GM12891 (cell line): ENCODE data around the gene CYP4B1.

Experiments
- DNase-seq: peaks from one replicate; pipeline ENCODE4 v3.0.0; 2011; ENCODE audit warnings: low spot score; ENCODE audit not compliant: insufficient read length
- FAIRE-seq: peaks from 2 replicates; lab custom pipeline; 2011; peaks lifted over from hg19 to GRCh38; lab: Jason Lieb, UNC
- PAX5 ChIP-seq: IDR thresholded peaks from 2 replicates; pipeline ENCODE4 v1.6.1; 2011; ENCODE audit warnings: low read length, moderate library complexity, mild to moderate bottlenecking; ENCODE audit not compliant: insufficient read depth, severe bottlenecking
- POLR2A ChIP-seq: IDR thresholded peaks from 2 replicates; pipeline ENCODE4 v1.6.1; 2011; ENCODE audit warnings: low read depth, low read length, control low read depth
- POLR2AphosphoS5 ChIP-seq: IDR thresholded peaks from 2 replicates; pipeline ENCODE4 v1.6.1; 2011; ENCODE audit warnings: low read depth, low read length, control low read depth
- POU2F2 ChIP-seq: IDR thresholded peaks from 2 replicates; pipeline ENCODE4 v1.6.1; 2011; ENCODE audit warnings: low read depth, mild to moderate bottlenecking, control low read depth, low read length, moderate library complexity
- SPI1 ChIP-seq: IDR thresholded peaks from 2 replicates; pipeline ENCODE4 v1.6.1; 2011; ENCODE audit warnings: low read depth, low read length, control low read depth
- TAF1 ChIP-seq: IDR thresholded peaks from 2 replicates; pipeline ENCODE4 v1.6.1; 2011; ENCODE audit warnings: low read depth, low read length, control low read depth

The CYP4B1 gene

DNA sequence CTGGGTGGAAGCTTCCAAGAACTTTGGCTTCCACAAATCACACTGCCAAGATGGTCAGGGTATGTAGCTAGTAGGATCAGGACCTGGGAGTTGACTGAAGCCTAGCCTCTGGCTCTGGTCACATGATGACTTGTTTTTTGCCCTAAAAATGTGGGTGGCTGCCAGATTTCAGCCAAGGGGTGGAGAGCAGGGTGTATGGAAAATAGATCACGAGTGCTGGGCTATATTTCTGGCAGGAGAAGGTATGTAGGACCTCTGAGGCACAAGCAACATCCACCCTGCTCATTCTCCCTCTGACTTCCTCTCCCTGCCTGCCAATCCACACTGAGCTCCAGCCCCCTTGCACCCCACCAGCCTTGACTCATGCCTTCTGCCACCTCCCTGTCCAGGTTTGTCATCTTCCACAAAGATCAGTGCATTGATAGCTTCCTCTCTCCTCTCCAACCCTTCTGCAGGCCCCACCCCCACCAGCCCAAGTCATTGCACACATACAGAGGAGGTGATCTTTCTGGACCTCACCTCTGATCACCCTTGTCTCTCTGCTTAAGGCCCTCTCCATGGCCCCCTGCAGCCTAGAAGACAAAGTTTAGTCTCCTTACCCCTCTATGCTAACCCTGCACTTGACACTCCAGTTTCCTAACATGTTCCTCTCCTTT lies 8.3 kb upstream of the CYP4B1 start:
- DNase-seq = no peak
- TF ChIP-seq POLR2AphosphoS5 (no peak), SPI1 (no peak), PAX5 (no peak), POU2F2 (no peak), TAF1 (no peak), POLR2A (no peak)
- FAIRE-seq = no peak

DNA sequence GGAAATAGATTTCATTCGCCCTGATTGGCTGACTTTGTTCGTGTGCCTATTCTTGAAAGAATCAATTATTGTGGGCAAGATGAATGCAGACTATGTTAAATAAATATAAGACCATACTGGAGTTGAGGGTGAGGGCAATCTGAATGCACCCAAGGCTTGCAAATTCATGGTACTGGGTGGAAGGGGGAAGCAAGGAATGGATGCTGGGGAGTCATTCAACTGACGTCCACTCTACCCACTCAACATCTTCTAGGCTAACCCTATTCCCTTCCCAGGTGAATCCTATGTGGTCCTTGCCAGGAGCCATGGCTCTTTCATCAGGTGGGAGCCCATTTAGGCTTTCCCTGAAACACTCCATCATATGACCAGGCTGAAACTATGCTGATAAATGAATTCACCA lies 5.7 kb upstream of the CYP4B1 start:
- no peak for DNase-seq
- FAIRE-seq = no peak
- TF ChIP-seq TAF1 = no peak

DNA sequence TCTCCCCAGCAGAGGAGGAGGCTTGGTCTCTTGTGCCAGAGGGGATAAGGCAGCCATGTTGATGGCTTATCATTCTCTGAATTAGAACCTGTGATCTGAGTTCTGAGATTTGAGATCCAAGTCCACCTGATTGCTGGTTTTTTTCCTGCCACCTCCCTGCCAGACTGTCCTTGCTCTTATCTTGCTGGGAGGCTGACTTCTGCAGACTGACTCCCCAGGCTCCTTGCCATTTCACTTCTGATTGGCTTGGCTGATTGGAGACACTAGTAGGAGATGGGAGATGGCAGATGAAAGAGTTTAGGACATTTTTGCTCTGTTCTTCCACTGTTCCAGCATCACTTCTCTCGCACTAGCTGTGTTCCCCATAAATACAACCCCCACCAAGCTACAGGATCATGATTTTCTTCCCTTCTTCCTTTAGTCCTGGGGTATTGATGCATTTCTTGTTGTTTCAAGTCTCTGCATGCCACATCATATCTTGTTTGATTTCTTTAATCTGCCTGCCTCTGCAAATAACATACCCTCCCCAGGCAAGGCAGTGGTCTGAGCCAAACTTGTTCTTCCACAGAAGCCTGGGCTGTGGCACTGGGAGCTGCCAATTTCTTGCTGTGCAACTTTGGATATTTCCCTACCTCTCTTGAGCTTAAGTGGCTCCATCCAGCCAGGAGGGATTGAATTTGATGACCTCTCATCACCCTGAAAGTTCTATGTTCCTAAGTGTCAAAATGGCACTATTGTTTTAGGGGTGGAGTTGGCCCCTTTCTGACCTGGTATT lies 963 bp upstream of the CYP4B1 start:
- FAIRE-seq (no peak), DNase-seq (no peak)
- TF ChIP-seq TAF1 (no peak), POLR2A (no peak), POLR2AphosphoS5 (no peak), PAX5 (no peak), SPI1 (no peak), POU2F2 (no peak)

DNA sequence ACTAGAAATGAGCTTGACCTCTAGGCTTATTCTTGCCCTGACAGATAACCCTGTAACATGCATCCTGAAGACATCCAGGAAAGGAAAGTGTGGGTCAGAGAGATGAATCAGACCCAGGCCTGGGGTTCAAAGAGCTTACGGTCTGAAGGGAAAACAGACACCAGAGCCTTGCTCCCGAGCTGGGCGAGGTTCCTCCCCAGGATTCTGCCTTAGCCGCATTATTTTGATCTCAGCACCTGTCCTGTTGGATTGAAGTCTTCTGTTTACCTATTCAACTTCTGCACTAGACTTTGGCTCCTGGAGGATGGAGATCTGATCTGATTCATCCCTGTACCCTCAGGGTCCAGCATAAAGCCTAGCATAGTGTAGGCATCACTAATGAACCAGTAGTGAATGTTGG lies 1.9 kb downstream of the CYP4B1 start:
- FAIRE-seq (no peak), DNase-seq (no peak)
- TF ChIP-seq PAX5 (no peak), SPI1 (no peak), POLR2A (no peak), TAF1 (no peak), POLR2AphosphoS5 (no peak), POU2F2 (no peak)

DNA sequence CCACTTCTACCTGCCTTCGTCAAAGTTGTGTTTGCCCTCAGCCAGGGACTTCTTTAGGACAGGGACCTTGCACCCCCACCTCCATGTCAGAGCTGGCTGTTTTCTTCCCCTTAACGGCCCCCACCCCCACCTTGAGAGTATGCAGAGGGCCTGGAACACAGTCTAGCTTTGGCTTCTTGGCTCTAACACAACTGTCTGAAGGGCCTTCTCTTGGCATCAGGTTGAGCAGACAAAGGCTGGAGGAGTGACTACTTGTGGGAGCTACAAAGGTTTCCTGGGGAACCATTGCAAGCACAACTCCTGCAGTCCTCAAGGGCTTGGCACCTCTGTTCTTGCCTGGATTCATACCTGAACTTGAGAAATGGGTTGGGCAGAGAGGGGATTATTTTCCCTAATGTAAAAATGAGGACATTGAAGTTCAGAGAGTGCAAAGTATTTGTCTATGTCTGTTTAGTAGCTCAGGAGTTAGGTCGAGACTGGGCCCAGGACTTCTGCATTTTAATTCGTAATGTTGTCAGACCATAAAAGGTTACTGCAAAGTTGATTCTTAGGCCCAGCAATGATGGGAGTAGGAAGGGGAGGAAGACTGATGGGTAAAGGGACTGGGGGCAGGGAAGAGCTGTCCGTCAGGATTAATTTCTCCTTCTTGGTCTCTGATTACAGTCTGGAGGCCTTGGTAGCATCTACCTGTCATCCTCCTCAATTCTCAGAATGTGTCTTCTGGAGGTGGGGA lies 2.6 kb downstream of the CYP4B1 start:
- FAIRE-seq (no peak), DNase-seq (no peak)
- TF ChIP-seq POU2F2 (no peak), SPI1 (no peak), POLR2AphosphoS5 (no peak), POLR2A (no peak), PAX5 (no peak), TAF1 (no peak)

DNA sequence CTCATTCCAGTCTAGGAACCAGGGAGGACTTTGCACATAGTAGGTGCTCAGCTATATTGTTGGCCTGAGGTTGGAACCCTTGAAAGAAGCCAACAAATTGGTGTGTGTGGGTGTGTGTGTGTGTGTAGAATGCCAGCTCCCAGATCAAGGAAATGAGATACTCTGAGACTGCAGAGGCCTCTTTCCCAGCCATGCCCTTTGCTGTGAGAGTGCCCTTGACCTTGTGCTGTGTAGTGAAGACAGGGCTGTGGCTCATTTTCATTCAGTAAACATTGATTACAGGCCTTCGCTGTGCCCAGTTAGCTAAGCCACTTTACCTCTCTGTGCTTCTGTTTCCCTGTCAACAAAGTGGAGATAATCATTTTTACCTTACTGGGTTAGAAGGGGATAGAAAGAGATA lies 3.2 kb downstream of the CYP4B1 start:
- FAIRE-seq (no peak), DNase-seq (no peak)
- TF ChIP-seq POU2F2 (no peak), PAX5 (no peak), POLR2AphosphoS5 (no peak), POLR2A (no peak), SPI1 (no peak)

DNA sequence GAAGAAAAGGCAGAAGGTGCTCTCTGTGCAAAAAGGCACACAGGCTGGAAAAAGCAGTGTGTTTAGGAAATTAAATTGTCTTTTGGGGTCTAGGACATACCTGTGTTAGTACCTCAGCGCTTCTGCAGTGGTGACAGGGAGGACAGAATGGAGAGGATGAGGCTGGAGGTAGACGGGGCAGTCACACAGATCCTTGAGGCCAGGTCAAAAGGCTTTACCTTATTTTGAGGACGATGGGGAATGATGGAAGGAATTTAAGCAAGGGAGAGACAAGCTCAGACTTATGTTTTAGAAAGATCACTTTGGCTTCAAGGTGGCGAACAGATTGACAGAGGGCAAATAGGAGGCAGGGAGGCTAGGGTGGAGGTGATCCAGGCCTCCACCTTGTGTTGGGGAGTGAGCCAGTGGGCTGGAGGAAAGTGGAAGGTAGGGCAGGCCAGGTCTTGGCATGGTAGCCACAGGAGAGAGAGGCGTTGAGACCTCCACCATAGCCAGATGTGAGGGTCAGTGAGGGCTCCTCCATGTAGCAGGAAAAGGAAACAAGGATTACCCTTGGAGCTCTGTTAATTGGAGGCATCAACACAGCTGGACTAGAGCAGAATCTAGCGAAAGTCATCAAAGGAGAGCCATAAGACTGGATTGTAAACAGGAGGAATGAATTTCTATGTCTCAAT lies 4.2 kb downstream of the CYP4B1 start:
- no peak for FAIRE-seq
- DNase-seq = no peak
- no peak for TF ChIP-seq PAX5
- TF ChIP-seq TAF1 = no peak
- TF ChIP-seq POLR2AphosphoS5 = no peak

DNA sequence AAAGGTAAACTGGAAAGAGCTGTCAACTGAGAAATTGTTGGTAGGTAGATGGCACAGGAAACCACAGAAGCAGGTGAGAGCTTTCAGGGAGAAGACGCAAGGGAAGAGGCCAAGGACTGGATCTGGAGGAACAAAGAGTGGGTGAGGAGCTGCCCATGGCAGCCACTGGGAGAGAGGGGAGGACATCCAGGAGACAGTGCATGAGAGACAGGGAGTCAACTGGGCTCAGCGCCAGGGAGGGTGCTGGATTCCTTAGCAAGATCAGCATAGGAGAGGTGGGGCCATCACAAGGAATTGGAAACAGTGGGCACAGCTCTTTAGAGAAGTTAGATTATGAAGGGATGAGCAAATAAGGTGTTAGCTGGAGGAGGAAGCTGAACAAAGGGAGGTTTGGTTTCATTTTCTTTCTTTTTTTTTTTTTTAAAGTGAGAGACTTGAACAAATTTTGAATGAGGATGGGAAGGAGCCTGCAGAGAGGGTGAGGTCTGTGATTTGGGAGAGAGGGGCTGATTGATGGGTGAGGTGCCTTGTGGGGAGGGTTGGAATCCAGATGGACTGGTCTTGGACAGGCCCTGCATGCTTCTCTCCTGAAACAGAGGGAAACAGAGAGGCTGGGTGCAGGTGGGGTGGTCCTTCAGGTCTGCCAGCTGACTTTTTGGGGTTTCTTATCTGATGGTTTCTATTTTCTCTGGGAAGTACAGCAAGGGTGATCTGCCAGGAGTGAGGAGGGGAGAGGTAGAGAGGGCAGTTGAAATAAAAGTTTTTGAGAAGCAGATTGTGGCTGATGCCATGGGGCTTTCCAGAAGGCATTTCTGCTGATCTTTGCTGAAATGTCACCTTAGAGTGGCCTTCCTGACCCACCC lies 5.4 kb downstream of the CYP4B1 start:
- no peak for FAIRE-seq
- no peak for TF ChIP-seq POLR2A
- no peak for TF ChIP-seq TAF1
- no peak for TF ChIP-seq SPI1
- no peak for DNase-seq

DNA sequence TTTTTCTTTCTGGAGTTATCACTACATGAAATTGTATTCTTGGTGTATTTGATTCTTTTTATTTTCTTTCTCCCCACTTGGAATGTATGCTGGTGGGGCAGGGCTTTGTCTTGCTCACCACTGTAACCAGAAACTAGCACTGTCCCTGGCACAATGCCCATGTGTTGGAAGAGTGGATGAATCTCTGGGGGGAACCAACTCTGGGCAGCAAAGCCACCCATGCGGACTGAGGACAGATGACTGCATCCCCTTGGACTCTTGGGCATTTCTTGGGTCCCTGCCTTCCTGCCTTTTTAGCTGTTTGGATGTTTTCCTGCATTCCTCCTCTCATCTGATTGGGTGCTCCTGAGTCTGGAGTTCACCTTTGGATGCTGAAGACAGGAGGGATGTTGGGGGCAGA lies 6.1 kb downstream of the CYP4B1 start:
- TF ChIP-seq POU2F2 = no peak
- no peak for TF ChIP-seq TAF1
- no peak for TF ChIP-seq POLR2AphosphoS5
- no peak for TF ChIP-seq PAX5
- FAIRE-seq = no peak

More for the DNA sequence above, 6.1 kb downstream of the CYP4B1 start:
- DNase-seq = no peak
